Nephron (organoid): ENCODE measurements around the gene SLC22A9.
"Not testable (repeated sequence)": the region's sequence is repeated elsewhere in the genome, so short reads cannot be mapped to it uniquely, and the experiment has no call there.

ENCODE experiments used
- H3K27ac Mint-ChIP-seq, 3 experiments: 2 replicates each; pipeline ENCODE4 v1.8.0; 2020; ENCODE audit warnings: mixed read lengths in 3 of 3, mild to moderate bottlenecking in 2 of 3, moderate library complexity in 1 of 3
- H3K27me3 Mint-ChIP-seq: 2 replicates; pipeline ENCODE4 v1.8.0; 2021; ENCODE audit warnings: low read depth, mild to moderate bottlenecking, moderate library complexity, mixed read lengths
- H3K36me3 Mint-ChIP-seq: 2 replicates; pipeline ENCODE4 v1.8.0; 2020; ENCODE audit warnings: low read depth, mixed read lengths
- H3K4me1 Mint-ChIP-seq: 2 replicates; pipeline ENCODE4 v1.8.0; 2020; ENCODE audit warnings: mixed read lengths
- H3K4me3 Mint-ChIP-seq, 3 experiments: 2 replicates each; pipeline ENCODE4 v1.8.0; 2020; ENCODE audit warnings: mild to moderate bottlenecking in 3 of 3, mixed read lengths in 3 of 3, moderate library complexity in 2 of 3
- H3K9me3 Mint-ChIP-seq: 2 replicates; pipeline ENCODE4 v1.8.0; 2020; ENCODE audit warnings: mixed read lengths
- TF ChIP-seq, protein P1 (sequence below), 3 experiments: fragments of 200-600 bp; sonication (generic); IDR thresholded peaks; one replicate each; pipeline ENCODE4 v1.5.0; 2021; ENCODE audit warnings: antibody characterized with exemption in 3 of 3; ENCODE audit not compliant: unreplicated experiment in 3 of 3

SLC22A9 gene

DNA sequence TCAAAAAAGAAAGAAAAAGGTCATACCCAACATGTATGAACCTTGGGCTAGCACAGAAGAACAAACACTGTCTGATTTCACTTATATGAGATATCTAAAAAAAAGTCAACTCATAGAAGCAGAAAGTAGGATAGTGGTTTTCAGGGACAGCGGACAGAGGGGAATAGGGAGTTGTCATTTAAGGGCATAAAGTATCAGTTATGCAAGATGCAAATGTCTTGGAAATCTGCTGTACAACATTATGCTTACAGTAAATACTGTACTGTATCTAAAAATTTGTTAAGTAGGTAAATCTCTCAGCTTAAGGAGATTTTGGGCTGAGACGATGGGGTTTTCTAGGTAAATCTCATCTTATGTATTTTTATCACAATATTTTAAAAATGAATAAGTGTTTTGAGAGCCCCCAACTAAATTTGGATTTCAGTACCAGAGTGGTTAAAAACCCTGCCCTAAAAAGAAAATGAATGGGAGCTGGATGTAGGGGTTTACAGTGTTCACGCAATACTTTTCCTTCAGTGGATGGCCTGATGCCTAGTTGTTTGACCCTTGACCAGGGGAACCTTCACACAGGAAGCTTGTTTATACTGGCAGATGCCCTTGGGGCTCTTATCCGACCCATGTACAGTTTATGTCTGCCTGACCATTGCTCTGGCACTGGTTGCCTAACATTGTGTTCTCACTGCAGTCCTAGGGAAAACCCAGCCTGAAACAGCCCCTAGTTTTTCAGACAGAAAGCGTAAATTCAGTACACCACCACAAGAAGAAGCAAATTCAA, 34.8 kb downstream of the SLC22A9 start:
- Mint-ChIP-seq H3K9me3 (no peaks in the 10 kb centered on the region), H3K27me3 (no peaks in the 10 kb centered on the region), H3K27ac (no peak overlapping the region), H3K4me3 (no peak overlapping the region), H3K4me1 (no peaks in the 10 kb centered on the region), H3K36me3 (no peaks in the 10 kb centered on the region)
- TF ChIP-seq, protein P1, sequence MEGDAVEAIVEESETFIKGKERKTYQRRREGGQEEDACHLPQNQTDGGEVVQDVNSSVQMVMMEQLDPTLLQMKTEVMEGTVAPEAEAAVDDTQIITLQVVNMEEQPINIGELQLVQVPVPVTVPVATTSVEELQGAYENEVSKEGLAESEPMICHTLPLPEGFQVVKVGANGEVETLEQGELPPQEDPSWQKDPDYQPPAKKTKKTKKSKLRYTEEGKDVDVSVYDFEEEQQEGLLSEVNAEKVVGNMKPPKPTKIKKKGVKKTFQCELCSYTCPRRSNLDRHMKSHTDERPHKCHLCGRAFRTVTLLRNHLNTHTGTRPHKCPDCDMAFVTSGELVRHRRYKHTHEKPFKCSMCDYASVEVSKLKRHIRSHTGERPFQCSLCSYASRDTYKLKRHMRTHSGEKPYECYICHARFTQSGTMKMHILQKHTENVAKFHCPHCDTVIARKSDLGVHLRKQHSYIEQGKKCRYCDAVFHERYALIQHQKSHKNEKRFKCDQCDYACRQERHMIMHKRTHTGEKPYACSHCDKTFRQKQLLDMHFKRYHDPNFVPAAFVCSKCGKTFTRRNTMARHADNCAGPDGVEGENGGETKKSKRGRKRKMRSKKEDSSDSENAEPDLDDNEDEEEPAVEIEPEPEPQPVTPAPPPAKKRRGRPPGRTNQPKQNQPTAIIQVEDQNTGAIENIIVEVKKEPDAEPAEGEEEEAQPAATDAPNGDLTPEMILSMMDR (IDR thresholded peaks at IDR 0.05; ENCODE audit: unreplicated experiment in 3 of 3) = no peak

DNA sequence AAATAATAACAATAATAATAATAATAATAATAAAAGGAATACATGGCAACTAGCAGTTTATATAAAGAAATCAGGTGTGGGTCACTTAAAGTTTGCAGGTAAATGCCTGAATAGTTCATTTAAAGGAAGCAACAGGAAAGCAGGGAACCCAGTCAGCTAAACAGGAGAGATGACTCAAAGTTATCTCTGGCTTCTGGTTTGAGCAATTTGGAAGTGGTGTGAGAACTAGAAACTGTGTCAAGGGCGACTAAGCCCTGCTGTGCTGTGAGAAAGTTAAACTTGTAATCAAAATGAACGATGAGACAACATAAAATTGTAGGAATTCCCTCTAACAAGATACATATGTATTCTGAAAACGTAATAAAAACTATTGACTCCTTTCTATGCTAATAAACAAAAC, 35.5 kb downstream of the SLC22A9 start:
- Mint-ChIP-seq H3K36me3 (no peaks in the 10 kb centered on the region), H3K27me3 (no peaks in the 10 kb centered on the region), H3K4me3 (no peak overlapping the region), H3K4me1 (no peaks in the 10 kb centered on the region), H3K27ac (no peak overlapping the region), H3K9me3 (no peaks in the 10 kb centered on the region)
- TF ChIP-seq, protein P1 (IDR thresholded peaks at IDR 0.05; ENCODE audit: unreplicated experiment in 3 of 3) = no peak

DNA sequence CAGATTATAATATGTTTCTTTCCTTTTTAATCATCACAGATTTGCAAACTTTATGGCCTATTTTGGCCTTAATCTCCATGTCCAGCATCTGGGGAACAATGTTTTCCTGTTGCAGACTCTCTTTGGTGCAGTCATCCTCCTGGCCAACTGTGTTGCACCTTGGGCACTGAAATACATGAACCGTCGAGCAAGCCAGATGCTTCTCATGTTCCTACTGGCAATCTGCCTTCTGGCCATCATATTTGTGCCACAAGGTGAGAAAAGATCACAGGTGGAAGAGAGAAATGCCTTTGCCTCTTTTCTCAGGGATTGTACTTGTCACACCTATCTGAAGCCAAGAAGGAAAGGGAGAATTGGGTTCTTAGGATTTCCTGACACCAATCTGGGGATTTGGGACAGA, 36.9 kb downstream of the SLC22A9 start:
- Mint-ChIP-seq H3K27me3 (no peaks in the 10 kb centered on the region), H3K9me3 (no peaks in the 10 kb centered on the region), H3K4me3 (no peak overlapping the region), H3K4me1 (no peaks in the 10 kb centered on the region), H3K36me3 (no peaks in the 10 kb centered on the region), H3K27ac (no peak overlapping the region)
- TF ChIP-seq, protein P1 (IDR thresholded peaks at IDR 0.05; ENCODE audit: unreplicated experiment in 3 of 3) = no peak

DNA sequence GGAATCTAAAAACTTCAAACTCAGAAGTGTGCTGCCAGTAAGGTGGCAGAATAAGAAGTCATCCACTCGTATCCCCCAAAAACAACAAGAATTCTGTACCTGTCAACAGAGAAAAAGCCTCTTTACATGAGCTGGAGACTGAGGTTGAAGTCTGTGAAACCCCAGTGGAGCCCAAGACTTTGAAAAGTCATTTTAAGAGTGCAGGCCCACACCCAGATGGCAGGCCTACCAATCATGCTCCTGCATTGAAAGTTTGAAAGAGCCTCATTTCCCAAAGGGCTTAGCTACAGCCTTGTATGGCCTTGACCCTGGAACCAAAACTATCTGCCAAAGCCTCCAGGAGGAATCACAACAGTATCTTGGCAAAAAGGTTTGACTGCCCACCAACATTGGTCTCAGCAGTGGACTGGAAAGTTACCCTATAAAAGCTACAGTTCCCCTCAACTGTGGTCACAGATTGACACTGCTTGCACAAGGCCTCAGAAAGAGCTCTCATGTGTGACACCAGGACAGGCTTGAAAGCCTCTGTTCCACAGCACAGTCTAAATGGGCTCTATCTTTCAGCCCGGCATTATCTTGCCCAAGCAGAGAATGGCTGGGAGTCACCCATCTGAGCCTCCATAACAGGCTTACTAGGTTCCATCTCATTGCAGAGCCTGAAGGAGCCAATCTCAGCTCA, 47.7 kb downstream of the SLC22A9 start:
- no peak overlapping the region for H3K4me3 Mint-ChIP-seq
- no peak overlapping the region for H3K27ac Mint-ChIP-seq
- peaks cover 10% of the 10 kb centered on the region for H3K9me3 Mint-ChIP-seq
- no peaks in the 10 kb centered on the region for H3K4me1 Mint-ChIP-seq
- H3K36me3 Mint-ChIP-seq = no peaks in the 10 kb centered on the region
- TF ChIP-seq, protein P1 (IDR thresholded peaks at IDR 0.05; ENCODE audit: unreplicated experiment in 3 of 3) = no peak
- peaks cover 6% of the 10 kb centered on the region for H3K27me3 Mint-ChIP-seq

DNA sequence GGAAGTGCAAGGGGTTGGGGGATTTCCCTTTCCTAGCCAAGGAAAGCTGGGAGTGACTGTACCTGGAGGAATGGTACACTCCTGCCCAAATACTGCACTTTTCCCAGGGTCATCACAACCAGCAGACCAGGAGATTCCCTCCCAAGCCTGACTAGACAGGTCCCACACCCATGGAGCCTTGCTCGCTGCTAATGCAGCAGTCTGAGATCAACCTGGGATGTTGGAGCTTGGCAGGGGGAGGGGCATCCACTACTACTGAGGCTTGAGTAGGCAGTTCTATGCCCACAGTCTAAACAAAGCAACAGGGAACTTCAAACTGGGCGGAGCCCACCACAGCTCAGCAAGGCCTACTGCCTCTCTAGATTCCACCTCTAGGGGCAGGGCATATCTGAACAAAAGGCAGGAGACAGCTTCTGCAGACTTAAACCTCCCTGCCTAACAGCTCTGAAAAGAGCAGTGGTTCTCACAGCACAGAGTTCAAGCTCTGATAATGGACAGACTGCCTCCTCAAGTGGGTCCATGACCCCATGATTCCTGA, 58.5 kb downstream of the SLC22A9 start:
- TF ChIP-seq, protein P1 (IDR thresholded peaks at IDR 0.05; ENCODE audit: unreplicated experiment in 3 of 3) = no peak
- no peak overlapping the region for H3K27ac Mint-ChIP-seq
- H3K4me1 Mint-ChIP-seq = no peaks in the 10 kb centered on the region
- no peak overlapping the region for H3K4me3 Mint-ChIP-seq
- H3K27me3 Mint-ChIP-seq = no peaks in the 10 kb centered on the region
- no peaks in the 10 kb centered on the region for H3K36me3 Mint-ChIP-seq
- H3K9me3 Mint-ChIP-seq = peaks cover 7% of the 10 kb centered on the region

DNA sequence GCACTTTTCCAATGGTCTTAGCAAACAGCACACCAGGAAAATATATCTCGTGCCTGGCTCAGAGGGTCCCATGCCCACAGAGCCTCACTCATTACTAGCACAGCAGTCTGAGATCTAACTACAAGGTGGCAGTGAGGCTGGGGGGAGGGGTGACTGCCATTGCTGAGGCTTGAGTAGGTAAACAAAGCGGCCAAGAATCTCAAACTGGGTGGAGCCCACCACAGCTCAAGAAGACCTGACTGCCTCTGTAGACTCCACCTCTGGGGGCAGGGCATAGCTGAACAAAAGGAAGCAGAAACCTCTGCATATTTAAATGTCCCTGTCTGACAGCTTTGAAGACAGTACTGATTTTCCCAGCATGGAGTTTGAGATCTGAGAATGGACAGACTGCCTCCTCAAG, 61.1 kb downstream of the SLC22A9 start:
- H3K4me1 Mint-ChIP-seq, H3K36me3 Mint-ChIP-seq, H3K27ac Mint-ChIP-seq, H3K4me3 Mint-ChIP-seq, H3K27me3 Mint-ChIP-seq: not testable (repeated sequence)
- peaks cover 20% of the 10 kb centered on the region for H3K9me3 Mint-ChIP-seq

DNA sequence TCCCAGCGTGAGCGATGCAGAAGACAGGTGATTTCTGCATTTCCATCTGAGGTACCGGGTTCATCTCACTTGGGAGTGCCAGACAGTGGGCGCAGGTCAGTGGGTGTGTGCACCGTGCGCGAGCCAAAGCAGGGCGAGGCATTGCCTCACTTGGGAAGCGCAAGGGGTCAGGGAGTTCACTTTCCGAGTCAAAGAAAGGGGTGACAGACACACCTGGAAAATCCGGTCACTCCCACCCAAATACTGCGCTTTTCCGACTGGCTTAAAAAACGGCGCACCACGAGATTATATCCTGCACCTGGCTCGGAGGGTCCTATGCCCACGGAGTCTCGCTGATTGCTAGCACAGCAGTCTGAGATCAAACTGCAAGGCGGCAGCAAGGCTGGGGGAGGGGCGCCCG, 65.8 kb downstream of the SLC22A9 start:
- not testable (repeated sequence) for H3K27ac Mint-ChIP-seq, H3K4me1 Mint-ChIP-seq, H3K27me3 Mint-ChIP-seq, H3K4me3 Mint-ChIP-seq, H3K36me3 Mint-ChIP-seq
- H3K9me3 Mint-ChIP-seq = peaks cover 25% of the 10 kb centered on the region

DNA sequence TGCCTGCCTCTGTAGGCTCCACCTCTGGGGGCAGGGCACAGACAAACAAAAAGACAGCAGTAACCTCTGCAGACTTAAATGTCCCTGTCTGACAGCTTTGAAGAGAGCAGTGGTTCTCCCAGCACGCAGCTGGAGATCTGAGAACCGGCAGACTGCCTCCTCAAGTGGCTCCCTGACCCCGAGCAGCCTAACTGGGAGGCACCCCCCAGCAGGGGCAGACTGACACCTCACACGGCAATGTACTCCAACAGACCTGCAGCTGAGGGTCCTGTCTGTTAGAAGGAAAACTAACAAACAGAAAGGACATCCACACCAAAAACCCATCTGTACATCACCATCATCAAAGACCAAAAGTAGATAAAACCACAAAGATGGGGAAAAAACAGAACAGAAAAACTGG, 66.2 kb downstream of the SLC22A9 start:
- H3K27me3 Mint-ChIP-seq, H3K27ac Mint-ChIP-seq, H3K4me3 Mint-ChIP-seq, H3K4me1 Mint-ChIP-seq, H3K36me3 Mint-ChIP-seq: not testable (repeated sequence)
- H3K9me3 Mint-ChIP-seq = peaks cover 25% of the 10 kb centered on the region
